Measurements from ENCODE around the gene SNX1. TPM values are rescaled to one million over a fixed set of nuclear protein-coding genes. Genes with fewer than 3 reads are reported as not detected.

The SNX1 gene
- total RNA-seq, 2 donors from 2014 or later, result 114 to 130 TPM

DNA sequence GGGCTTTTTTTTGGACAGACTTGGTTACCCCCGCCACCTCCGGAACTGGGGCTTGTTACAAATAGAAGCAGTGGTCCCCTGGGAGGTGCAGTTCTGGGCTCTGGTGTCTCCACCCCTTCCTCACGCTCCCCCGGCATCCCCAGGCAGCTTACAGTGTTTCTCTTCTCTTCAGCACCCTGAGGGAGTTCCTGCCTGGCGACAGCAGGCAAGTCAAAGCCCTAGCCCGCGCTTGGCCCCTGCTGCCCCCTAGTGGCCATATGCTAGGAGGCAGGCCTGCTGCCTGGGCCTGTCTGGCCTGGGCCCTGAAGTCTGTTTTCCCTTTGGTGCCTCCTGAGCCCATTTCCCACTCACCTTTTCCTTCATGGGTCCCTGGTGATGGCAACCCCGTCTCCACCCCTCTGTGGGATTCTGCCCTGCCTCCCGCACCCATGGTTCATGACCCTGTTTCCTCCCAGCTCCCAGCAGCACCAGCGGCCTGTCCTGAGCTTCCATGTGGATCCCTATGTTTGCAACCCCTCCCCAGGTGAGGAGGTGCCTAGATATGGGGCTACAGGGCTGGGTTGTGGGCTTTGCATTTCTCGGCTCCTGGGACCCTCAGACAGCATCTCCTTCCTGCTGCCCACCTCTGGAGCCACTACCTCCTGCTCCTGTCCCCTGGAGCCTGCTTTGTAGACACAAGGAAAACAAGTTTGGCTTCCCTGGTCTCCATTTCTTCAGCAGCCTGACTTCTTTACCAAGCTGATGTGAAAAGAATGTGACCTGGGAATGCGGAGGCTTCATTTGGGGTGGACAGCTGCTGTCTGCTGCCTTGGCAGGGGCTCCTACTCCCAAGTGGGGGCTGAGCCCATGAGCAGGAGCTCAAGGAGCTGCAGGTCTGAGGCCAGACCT lies 57.9 kb downstream of the SNX1 start:
- DNase-seq (ENCODE audit: low spot score), result peak; percentile 97
- intact Hi-C loops (cut with DNase I), result no loop called here

DNA sequence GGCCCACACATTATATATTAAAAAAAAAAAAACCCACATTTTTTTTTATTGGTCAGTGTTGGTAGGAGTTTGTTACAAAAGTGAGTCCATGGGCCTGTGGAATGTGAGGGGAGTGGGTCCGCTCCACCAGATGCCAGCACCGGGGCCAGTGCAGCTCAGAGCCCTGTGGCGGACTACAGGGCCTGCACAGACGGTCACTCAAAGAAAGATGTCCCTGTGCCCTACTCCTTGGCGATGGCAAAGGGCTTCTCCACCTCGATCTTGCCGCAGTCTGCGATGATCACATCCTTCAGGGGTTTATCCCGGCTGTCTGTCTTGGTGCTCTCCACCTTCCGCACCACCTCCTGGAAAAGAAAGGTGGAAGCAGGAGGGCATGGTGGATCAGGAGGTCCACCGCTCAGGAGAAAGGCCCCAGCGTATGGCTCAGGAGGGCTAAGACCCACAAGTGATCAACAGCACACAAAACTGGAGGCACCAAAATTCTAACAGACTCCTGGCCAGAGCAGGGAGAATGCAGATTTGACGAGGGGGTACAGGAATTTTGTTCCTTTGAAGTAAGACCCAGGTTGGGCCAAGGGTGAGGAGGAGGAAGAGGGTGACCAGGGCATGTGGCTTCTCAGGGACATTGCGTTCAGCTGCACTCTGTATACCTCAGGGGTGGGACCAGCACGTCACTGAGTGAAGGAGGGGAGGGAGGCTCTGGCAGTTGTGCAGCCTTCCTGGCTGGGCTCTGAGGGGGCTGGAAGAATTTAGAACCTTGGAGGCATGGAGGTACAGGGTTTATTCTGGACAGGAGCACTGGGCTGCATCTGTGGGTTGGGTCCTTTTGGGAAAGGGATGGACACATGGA lies 60.2 kb downstream of the SNX1 start:
- no peak for DNase-seq (ENCODE audit: low spot score)
- intact Hi-C loops (cut with DNase I), result no loop called here

DNA sequence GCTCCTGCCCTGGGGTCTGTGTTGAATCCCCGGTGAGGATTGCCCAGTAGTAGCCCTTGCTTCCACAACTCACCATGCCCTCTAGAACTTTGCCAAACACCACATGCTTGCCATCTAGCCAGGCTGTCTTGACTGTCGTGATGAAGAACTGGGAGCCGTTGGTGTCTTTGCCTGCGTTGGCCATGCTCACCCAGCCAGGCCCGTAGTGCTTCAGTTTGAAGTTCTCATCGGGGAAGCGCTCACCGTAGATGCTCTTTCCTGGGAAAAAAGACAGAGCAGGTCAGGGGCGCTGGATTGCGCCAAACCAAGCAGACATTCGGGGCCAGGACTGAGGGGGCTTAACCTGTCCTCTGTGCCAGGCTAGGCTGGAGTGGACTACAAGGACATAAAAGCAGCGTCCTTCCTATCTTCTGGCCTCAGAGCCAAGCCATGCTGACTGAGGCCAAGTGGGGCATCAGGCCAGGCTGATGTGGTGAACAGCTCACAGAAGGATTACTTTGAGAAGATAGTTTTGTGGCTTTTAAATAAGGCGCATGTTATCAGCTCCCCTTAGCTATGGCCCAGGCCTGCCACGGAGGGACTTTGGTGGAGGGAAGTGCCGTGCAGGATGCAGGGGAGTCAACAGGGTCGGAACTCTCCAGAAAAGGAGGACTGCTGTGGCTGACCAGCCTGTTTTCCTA lies 61.0 kb downstream of the SNX1 start:
- intact Hi-C loops (cut with DNase I), result no loop called here
- no peak for DNase-seq (ENCODE audit: low spot score)

DNA sequence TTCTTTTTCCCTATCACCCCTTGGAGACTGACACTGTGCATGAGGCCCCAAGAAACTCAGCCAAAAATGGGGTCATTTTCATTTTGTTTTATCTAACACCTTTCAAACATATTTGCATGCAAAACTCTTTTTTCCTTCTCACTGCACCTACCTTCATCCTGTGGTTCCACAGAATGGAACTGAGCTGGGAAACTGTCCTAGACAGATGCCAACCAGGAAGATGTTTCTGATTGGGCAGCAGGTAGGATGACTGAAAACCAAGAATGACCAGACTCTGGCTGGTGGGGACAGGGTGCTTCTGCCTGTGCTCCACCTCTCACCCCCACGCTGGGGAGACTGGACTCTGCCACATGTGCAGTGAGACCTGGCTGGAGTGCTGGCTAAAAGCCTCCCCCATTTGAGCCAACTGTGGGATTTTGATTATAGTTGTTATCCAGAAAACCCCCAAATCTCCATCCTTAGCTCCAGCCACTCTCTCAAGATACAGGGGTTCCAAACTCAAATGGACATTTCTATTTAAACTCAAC lies 61.9 kb downstream of the SNX1 start:
- DNase-seq (ENCODE audit: low spot score), result no peak
- intact Hi-C loops (cut with DNase I), result no loop called here

DNA sequence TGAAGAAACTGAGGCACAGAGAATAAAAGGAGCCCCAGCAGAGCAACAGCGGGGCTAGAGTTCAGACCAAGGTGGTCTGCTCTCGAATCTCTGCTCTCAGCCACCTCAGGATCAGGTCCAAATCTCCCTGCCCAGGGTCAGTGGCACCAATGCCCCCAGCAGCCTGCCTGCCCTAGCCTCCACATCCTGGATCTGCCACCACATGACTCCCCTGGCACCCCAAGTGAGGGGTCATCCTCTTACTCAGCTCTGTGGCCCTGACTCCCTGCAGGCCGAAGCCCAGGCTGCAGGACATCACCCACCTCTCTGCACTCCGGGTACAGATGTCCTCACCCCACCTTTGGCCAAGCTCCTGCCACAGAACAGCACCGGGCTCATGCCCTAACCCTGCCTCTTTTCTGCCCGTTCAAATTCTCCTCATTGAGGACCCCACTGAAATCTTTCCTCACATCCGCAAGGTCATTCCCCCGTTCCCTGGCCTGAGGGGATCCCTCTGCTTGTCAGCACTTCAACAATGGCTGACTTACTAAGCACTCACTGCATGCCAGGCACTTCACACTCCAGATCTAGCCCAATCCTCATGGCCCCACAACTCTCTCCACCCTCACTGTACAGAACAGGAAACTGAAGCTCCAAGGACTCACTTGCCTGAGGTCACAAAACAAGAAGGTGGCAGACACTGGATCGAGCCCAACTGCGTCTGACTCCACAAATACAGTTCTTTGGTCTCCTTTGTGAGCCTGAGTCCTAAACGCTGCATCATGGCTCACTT lies 62.8 kb downstream of the SNX1 start:
- no peak for DNase-seq (ENCODE audit: low spot score)
- intact Hi-C loops (cut with DNase I), result no loop called here

DNA sequence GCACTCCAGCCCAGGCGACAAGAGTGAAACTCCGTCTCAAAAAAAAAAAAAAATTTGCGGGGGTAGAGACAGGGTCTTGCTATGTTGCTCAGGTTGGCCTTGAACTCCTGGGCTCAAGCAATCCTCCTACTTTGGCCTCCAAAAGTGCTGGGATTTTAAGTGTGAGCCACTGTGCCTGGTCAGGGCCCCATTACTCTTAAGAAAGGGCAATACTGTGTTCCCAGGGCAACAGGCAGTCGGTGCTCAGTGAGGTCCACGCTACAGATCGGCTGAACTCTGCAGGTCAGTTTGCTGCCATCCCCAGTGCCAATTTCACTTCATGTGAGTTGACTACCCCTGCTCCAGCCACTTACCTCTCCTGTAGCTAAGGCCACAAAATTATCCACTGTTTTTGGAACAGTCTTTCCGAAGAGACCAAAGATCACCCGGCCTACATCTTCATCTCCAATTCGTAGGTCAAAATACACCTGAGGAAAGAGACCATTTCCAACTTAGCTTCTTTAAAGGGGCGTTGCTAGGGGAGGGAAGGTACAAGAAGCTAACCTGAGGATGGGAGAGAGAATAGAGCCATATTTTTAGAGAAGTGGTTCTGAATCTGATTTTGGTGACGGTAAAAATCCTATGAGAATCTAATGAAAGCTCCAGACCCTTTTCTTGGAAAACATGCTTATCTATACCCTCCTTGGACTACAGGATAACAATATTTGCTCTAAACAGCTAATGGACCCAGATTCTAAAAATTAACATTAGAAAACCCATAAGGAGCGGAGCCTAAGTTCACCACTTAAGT lies 66.1 kb downstream of the SNX1 start:
- DNase-seq (ENCODE audit: low spot score), result no peak
- intact Hi-C loops (cut with DNase I), result no loop called here

DNA sequence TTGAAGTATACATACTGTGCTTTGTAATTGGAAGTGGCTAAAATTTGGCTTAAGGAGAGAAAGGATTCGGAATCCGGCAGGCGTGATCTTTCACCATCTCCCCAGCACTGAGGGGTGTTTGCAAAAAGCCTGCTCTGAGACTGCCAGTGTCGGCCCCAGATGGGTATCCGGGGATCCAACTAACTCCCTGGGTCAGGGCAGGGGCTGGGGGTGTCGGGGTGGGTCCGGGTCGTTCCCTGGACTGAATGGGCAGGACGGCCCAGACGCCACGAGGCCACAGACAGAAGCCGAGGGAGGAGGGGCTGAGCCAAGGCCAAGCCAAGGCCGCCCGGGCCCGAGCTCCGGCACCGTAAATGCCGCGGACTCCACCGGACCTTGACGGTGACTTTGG lies 66.7 kb downstream of the SNX1 start:
- intact Hi-C loops (cut with DNase I), result no loop called here
- DNase-seq (ENCODE audit: low spot score), result no peak

DNA sequence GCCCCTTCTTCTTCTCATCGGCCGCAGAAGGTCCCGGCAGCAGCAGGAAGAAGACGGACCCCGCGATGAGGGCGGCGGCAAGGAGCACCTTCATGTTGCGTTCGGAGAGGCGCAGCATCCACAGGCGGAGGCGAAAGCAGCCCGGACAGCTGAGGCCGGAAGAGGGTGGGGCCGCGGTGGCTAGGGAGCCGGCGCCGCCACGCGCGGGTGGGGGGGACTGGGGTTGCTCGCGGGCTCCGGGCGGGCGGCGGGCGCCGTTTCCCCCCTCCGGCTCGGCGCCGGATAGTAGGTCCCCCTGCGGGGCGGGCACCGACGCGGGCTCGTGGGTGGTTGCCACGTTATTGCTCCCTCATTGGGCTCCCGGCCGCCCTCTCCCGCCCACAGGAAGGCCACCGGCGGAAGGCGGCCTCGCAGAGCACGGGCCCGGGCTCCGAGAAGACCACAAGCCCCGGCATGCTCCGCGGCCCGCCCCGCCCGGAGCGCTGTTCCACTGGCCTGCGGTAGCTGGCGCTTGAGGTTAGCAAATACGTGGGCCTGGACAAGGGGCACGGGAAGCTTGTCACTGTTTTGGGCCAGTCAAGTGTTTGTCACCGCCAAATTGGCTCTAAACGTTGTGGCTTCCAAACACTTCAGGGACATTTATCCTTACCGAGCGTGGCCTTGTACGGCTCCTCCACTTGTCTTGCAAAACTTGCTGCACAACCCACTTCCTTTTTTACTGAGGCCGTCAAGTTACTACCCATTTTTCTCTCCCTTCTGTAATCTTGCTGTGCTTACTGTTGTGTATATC lies 67.3 kb downstream of the SNX1 start, which contains the start of gene PPIB:
Gene PPIB, minus strand, starts transcription at position 154 of the 790 bp plus-strand sequence. Its CDS starts 36 bp downstream, at position 118.
- peak; percentile 100 for DNase-seq (ENCODE audit: low spot score)
- intact Hi-C loops (cut with DNase I), result no loop called here

DNA sequence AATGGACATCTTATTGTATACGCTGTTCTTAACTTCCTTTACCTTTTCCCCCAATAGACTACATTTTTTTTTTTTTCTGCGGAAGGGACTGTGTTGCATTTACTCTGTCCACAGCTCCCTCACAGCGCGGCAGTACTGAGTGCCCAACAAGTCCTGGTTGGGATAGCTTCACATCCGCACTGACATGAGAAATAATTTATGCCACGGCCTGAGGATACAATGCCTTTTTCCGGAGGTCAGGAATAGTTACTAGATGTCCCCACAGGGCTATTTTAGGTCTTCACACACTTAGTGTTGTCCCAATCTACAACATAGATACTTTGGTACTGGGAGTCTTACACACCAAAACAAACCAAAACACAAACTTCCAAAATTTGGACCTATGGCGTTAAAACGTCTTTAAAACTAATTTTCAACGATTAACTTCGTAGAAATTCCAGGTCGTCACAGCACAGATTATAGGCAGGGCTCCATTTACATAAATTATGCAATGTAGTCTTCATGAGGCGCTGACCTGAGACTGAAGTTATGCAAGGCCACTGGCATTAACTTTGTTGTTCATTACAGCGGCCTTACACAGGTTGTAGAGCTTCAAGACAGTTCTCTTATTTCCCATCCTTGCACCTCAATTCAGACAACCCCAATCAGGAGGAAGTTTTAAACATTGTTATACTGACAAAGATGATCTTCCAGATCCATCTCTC lies 68.0 kb downstream of the SNX1 start:
- intact Hi-C loops (cut with DNase I), result no loop called here

DNA sequence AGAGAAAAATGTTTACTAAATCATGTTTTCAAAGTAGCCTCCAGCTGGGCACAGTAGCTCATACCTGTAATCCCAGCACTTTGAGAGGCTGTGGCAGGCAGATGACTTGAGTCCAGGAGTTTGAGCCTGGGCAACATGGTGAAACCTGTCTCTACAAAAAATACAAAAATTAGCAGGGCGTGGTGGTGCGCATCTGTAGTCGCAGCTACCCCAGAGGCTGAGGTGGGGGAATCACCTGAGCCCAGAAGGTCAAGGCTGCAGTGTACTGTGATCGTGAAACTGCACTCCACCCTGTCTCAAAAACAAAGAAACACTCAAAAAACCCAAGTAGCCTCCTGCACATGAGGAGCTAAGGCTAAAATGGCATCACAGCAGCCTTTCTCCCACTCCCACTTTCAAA lies 68.7 kb downstream of the SNX1 start:
- DNase-seq (ENCODE audit: low spot score), result no peak
- intact Hi-C loops (cut with DNase I), result no loop called here

More for the DNA sequence above, 68.0 kb downstream of the SNX1 start:
- no peak for DNase-seq (ENCODE audit: low spot score)

DNA sequence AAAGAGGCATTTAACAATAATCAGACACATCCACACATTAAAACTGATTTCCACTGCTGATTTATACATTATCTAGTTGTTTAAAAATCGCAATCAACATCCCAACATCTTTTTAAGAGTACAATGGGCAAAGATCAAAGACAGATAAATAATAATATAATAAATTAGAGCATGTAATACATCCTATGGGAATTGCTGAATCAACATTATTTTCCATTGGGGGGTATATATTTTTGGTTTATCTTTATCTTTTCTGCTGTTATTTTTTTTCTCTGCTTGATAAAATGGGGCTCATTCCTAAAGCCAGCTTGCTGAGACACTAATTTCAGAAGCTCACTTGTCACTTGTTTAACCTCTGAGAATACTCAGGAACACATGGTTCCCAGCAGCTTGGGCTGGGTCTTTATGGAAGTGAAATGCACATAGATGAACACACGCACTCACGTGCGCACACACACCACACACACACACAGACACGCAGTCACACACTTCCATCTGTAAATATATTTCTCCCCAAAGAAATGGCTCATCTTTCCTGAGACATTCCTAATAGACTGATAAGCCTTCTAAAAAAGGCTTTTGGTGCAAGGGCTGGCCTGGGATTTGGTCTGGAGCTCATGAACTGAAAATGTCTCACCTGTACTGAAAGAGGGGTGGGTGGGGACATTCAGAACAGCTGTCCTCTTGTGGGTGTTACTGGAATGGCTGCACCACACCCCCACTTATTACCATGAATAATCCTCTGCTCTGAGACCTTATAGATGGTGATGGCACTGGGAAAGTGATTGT lies 70.5 kb downstream of the SNX1 start:
- intact Hi-C loops (cut with DNase I), result no loop called here

DNA sequence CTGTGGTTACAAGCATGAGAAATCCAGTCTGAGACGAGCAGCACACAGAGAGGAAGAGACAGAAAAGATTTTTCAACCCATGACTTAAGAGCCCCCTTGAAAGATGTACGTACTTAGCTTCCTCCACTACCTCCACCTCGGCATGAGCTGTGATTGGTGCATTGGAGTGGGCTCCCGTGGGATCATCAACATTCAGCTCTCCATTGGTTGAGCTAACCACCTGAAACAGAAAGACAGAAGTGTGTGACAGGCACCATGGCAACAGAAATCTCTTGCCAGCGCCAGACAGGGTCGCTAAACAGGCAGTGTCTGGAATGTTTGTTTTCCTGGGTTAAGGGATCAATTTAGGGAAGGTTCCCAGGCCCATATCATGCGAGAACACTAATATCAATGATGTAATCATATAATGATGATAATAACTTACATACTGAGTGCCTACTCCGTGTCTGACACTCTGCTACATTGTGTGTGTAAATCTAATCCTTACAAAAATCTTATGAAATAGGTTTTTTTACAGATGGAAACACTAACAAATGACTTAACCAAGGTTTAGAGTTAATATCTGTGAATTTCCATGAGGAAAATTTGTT lies 84.5 kb downstream of the SNX1 start:
- intact Hi-C loops (cut with DNase I), result no loop called here

More for the DNA sequence above, 70.5 kb downstream of the SNX1 start:
- DNase-seq (ENCODE audit: low spot score), result no peak

DNA sequence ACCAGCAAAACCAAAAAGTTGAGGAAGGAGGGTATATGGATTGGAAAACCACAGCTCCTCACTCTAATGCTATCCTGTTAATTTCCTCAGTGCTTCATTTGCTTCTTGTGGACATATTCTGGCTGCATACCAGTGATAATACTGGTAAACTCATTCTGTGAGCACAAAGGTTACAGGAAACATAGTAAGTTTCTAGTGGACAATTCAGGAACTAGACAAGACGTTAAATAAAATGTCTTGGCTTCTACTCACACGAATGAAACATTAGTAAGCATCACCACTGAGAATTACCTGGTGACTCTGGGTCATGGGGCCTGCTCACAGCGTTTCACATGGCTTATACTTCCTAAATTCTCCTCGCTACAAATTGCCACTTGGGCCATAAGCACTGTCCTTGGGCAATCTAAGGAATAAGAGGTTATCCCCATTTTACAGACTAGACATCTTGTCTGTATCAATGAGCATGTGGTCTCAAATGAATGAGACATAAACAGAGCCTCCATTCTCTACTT lies 87.1 kb downstream of the SNX1 start:
- intact Hi-C loops (cut with DNase I), result no loop called here
- DNase-seq (ENCODE audit: low spot score), result no peak

More for the DNA sequence above, 84.5 kb downstream of the SNX1 start:
- no peak for DNase-seq (ENCODE audit: low spot score)

DNA sequence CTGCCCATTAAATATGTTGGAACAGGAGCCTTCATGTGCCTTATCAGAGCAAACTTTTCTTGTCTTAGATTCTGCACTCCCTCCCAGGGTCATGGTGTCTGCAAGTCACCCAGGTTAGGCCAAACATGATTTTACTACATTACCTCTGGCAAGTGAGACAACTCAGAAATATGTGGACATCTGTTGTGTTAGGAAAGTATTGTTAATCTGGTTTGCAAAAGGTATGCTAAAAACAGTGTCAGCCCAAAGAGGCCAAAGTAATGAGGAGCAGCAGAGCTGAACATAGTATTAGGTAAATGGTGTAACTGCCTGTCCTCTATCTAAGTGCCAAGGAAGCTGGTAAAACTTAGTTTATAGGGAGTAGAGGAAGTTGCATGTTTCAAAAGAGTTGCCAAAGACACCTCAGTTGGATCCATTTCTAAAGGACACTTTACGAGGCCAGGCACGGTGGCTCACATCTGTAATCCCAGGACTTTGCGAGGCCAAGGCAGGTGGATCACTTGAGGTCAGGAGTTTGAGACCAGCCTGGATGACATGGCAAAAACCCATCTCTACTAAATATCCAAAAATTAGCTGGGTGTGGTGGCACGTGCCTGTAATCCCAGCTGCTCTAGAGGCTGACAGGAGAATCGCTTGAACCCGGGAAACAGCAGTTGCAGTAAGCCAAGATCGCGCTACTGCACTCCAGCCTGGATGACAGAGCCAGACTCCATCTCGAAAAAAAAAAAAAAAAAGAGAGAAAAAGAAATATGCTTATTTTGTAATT lies 89.5 kb downstream of the SNX1 start:
- DNase-seq (ENCODE audit: low spot score), result no peak
- intact Hi-C loops (cut with DNase I), result no loop called here

All from posterior vena cava (tissue), 2 donors.